ENCODE data around the gene TXNDC11. TPM values are rescaled to one million over a fixed set of nuclear protein-coding genes. Genes with fewer than 3 reads are reported as not detected.

The TXNDC11 gene
- total and polyA plus RNA-seq, 3 experiments from 2014 or later = 32.8 to 57.8 (median 38.8) TPM

DNA sequence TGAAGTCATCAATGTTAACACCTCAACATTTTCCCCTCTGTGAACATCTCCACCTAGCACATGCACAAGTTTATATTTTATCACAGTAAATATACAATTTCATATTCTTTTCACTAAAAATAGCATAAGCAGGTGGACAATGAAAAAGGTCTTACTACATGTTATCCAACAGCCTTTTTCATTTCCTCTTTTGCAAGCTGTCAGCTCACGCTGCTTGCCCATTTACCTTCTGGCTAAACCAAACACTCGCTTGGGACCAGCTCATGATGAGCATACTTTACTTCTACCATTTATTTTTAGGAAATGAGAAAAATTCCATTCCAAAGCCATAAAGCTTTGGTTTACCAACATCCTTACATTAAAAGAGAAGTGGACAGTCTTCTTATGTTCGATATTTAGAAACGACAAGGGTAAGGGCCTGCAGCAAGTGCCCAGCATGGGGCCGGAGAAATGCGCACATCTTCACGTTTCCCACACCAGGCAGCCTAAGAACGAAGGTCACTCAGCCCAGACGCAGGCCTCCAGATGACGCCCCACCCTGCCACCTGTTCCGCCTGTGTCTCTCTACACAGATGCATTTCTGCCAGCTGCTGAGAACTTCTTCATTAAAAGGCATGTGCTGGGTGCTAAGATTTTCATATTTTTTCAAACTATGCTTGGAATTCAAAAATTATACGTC lies 60.5 kb downstream of the TXNDC11 start:
- Mint-ChIP-seq H3K4me3 (peak overlapping the region in 3 of 7 donors; percentile 38 to 56 (median 47)), H3K27me3 (no peaks in the 10 kb centered on the region), H3K36me3 (peaks cover 16 to 94% (median 35%) of the 10 kb centered on the region in 3 donors), H3K4me1 (peaks cover 29 to 58% (median 33%) of the 10 kb centered on the region in 3 donors), H3K27ac (peak overlapping the region in 7 of 8 donors; percentile 53 to 85 (median 79)), H3K9me3 (no peaks in the 10 kb centered on the region)
- H3K36me3 ChIP-seq (ENCODE audit: insufficient read depth, low read length) = peaks cover 46% of the 10 kb centered on the region
- POLR2A ChIA-PET = no interaction called here
- no peaks in the 10 kb centered on the region for H3K27me3 ChIP-seq (ENCODE audit: insufficient read depth, low read length, poor library complexity, severe bottlenecking)
- no peak for DNase-seq
- peaks cover 24% of the 10 kb centered on the region for H3K4me1 ChIP-seq (ENCODE audit: insufficient read depth, low read length)
- CTCF ChIA-PET = interaction anchor here (1.1 kb wide), 1 partner anchor 33 kb away, joined by 3 read pairs; no protein-coding TSS in a partner anchor
- no peak overlapping the region for H3K4me3 ChIP-seq (ENCODE audit: low read length)
- H3K27ac ChIP-seq (ENCODE audit: low read depth, low read length) = no peak overlapping the region
- no peaks in the 10 kb centered on the region for H3K9me3 ChIP-seq (ENCODE audit: low read length)

GRCh38 chr16:11681556-11681955 lies 61.1 kb downstream of the TXNDC11 start:
- H3K36me3 ChIP-seq (ENCODE audit: insufficient read depth, low read length) = peaks cover 52% of the 10 kb centered on the region
- H3K27me3 Mint-ChIP-seq = no peaks in the 10 kb centered on the region
- peaks cover 24% of the 10 kb centered on the region for H3K4me1 ChIP-seq (ENCODE audit: insufficient read depth, low read length)
- no peak overlapping the region for H3K4me3 ChIP-seq (ENCODE audit: low read length)
- ChIA-PET CTCF (interaction anchor here (1.1 kb wide), 1 partner anchor 33 kb away, joined by 3 read pairs; no protein-coding TSS in a partner anchor), POLR2A (no interaction called here)
- H3K36me3 Mint-ChIP-seq = peaks cover 11 to 94% (median 35%) of the 10 kb centered on the region in 3 donors
- no peak for DNase-seq
- H3K9me3 Mint-ChIP-seq = no peaks in the 10 kb centered on the region
- no peaks in the 10 kb centered on the region for H3K9me3 ChIP-seq (ENCODE audit: low read length)
- peaks cover 29 to 62% (median 33%) of the 10 kb centered on the region in 3 donors for H3K4me1 Mint-ChIP-seq
- H3K27ac ChIP-seq (ENCODE audit: low read depth, low read length) = no peak overlapping the region
- H3K4me3 Mint-ChIP-seq = peak overlapping the region in 4 of 7 donors; percentile 14 to 56 (median 42)
- peak overlapping the region; percentile 53 to 85 (median 80) for H3K27ac Mint-ChIP-seq
- no peaks in the 10 kb centered on the region for H3K27me3 ChIP-seq (ENCODE audit: insufficient read depth, low read length, poor library complexity, severe bottlenecking)

GRCh38 chr16:11679941-11680911 lies 62.4 kb downstream of the TXNDC11 start:
- H3K4me3 Mint-ChIP-seq = peak overlapping the region in 1 of 7 donors; percentile 26
- H3K4me1 Mint-ChIP-seq = peaks cover 32 to 70% (median 37%) of the 10 kb centered on the region in 3 donors
- H3K9me3 ChIP-seq (ENCODE audit: low read length) = no peaks in the 10 kb centered on the region
- H3K27me3 Mint-ChIP-seq = no peaks in the 10 kb centered on the region
- H3K9me3 Mint-ChIP-seq = no peaks in the 10 kb centered on the region
- peaks cover 24% of the 10 kb centered on the region for H3K4me1 ChIP-seq (ENCODE audit: insufficient read depth, low read length)
- POLR2A ChIA-PET = interaction anchor here (0.9 kb wide), 1 partner anchor 11 kb away, joined by 3 read pairs; no protein-coding TSS in a partner anchor
- peaks cover 45% of the 10 kb centered on the region for H3K36me3 ChIP-seq (ENCODE audit: insufficient read depth, low read length)
- no peak overlapping the region for H3K4me3 ChIP-seq (ENCODE audit: low read length)
- no peaks in the 10 kb centered on the region for H3K27me3 ChIP-seq (ENCODE audit: insufficient read depth, low read length, poor library complexity, severe bottlenecking)
- no peak overlapping the region for H3K27ac ChIP-seq (ENCODE audit: low read depth, low read length)
- peaks cover 11 to 93% (median 33%) of the 10 kb centered on the region in 3 donors for H3K36me3 Mint-ChIP-seq
- CTCF ChIA-PET = interaction anchor here (0.8 to 1.4 kb wide), 3 partner anchors 11 to 284 kb away, joined by 3 read pairs; no protein-coding TSS in a partner anchor
- DNase-seq = no peak
- H3K27ac Mint-ChIP-seq = peak overlapping the region in 7 of 8 donors; percentile 3 to 91 (median 80)

DNA sequence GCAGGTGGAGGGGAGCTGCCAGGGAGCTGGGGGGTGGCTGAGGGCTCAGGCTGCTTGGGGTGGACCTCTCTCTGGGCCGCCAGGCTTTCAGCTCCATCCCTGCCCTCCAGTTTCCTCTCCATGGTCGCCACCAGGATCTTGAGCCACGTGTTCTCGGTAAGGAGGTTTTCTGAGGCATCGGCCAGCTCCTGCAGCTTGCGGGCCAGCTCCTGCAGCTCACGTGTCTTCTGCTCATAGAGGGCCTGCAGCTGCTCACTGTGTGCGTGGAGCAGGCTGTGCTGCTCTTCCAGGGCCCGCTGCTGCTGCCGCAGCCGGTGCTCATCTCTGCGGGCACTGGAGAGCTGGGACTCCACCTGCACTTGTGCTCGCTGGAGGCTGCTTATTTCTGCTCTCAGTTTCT lies 63.4 kb downstream of the TXNDC11 start:
- peaks cover 38% of the 10 kb centered on the region for H3K36me3 ChIP-seq (ENCODE audit: insufficient read depth, low read length)
- ChIA-PET CTCF (interaction anchor here (1.3 to 1.6 kb wide), 2 partner anchors 271 to 284 kb away, joined by 3 to 6 read pairs; no protein-coding TSS in a partner anchor), POLR2A (interaction anchor here (0.9 kb wide), 1 partner anchor 10 kb away, joined by 3 read pairs; no protein-coding TSS in a partner anchor)
- Mint-ChIP-seq H3K36me3 (peaks cover 8 to 84% (median 30%) of the 10 kb centered on the region in 3 donors), H3K27ac (peak overlapping the region in 2 of 8 donors; percentile 84 to 91), H3K4me1 (peaks cover 34 to 79% (median 35%) of the 10 kb centered on the region in 3 donors), H3K4me3 (no peak overlapping the region), H3K9me3 (no peaks in the 10 kb centered on the region), H3K27me3 (no peaks in the 10 kb centered on the region)
- H3K9me3 ChIP-seq (ENCODE audit: low read length) = no peaks in the 10 kb centered on the region
- H3K4me3 ChIP-seq (ENCODE audit: low read length) = no peak overlapping the region
- H3K27me3 ChIP-seq (ENCODE audit: insufficient read depth, low read length, poor library complexity, severe bottlenecking) = no peaks in the 10 kb centered on the region
- H3K4me1 ChIP-seq (ENCODE audit: insufficient read depth, low read length) = peaks cover 24% of the 10 kb centered on the region
- peak in 1 of 5 donors; percentile 26 for DNase-seq
- H3K27ac ChIP-seq (ENCODE audit: low read depth, low read length) = no peak overlapping the region

GRCh38 chr16:11677959-11678881 lies 64.4 kb downstream of the TXNDC11 start:
- POLR2A ChIA-PET = no interaction called here

DNA sequence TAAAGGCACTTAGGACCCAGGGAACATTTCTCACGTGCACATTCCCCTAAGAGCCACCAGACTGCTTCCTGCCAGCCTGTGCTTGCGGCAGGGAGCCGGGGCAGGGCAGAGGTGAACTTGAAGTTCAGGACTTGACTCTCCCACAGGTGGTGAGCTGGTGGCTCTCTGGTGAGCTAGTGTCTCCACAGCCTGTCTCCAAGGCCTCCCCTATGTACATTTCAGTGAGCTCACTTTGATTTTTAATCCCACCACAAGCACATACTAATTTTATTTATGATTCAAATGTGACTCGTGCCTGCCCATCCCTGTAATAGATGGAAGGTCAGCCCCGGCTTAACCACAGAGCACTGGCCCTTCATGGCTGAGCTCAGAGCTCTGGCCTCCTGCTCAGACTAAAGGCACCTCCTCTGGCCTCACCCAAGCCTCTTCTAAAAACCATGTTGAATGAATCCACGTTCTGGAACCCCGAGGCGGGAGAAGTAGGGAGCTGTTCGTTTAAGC lies 65.2 kb downstream of the TXNDC11 start:
- ChIA-PET POLR2A (no interaction called here), CTCF (interaction anchor here (1.2 kb wide), 1 partner anchor 120 kb away, joined by 3 read pairs; no protein-coding TSS in a partner anchor)
- peaks cover 33% of the 10 kb centered on the region for H3K4me1 ChIP-seq (ENCODE audit: insufficient read depth, low read length)
- H3K27ac ChIP-seq (ENCODE audit: low read depth, low read length) = no peak overlapping the region
- H3K9me3 Mint-ChIP-seq = no peaks in the 10 kb centered on the region
- peaks cover 8 to 69% (median 21%) of the 10 kb centered on the region in 3 donors for H3K36me3 Mint-ChIP-seq
- H3K4me1 Mint-ChIP-seq = peaks cover 32 to 84% (median 39%) of the 10 kb centered on the region in 3 donors
- no peak overlapping the region for H3K4me3 ChIP-seq (ENCODE audit: low read length)
- no peaks in the 10 kb centered on the region for H3K27me3 Mint-ChIP-seq
- H3K9me3 ChIP-seq (ENCODE audit: low read length) = no peaks in the 10 kb centered on the region
- peaks cover 26% of the 10 kb centered on the region for H3K36me3 ChIP-seq (ENCODE audit: insufficient read depth, low read length)
- no peaks in the 10 kb centered on the region for H3K27me3 ChIP-seq (ENCODE audit: insufficient read depth, low read length, poor library complexity, severe bottlenecking)
- peak in 1 of 5 donors; percentile 24 for DNase-seq
- no peak overlapping the region for H3K4me3 Mint-ChIP-seq
- peak overlapping the region in 4 of 8 donors; percentile 27 to 81 (median 36) for H3K27ac Mint-ChIP-seq

More at GRCh38 chr16:11677959-11678881, 64.4 kb downstream of the TXNDC11 start:
- DNase-seq = peak in 1 of 5 donors; percentile 17
- H3K36me3 ChIP-seq (ENCODE audit: insufficient read depth, low read length) = peaks cover 33% of the 10 kb centered on the region
- Mint-ChIP-seq H3K36me3 (peaks cover 8 to 76% (median 26%) of the 10 kb centered on the region in 3 donors), H3K4me3 (peak overlapping the region in 3 of 7 donors; percentile 9 to 61 (median 12)), H3K27ac (peak overlapping the region in 6 of 8 donors; percentile 26 to 85 (median 59)), H3K4me1 (peaks cover 32 to 84% (median 36%) of the 10 kb centered on the region in 3 donors), H3K27me3 (no peaks in the 10 kb centered on the region), H3K9me3 (no peaks in the 10 kb centered on the region)
- peaks cover 29% of the 10 kb centered on the region for H3K4me1 ChIP-seq (ENCODE audit: insufficient read depth, low read length)
- no peaks in the 10 kb centered on the region for H3K27me3 ChIP-seq (ENCODE audit: insufficient read depth, low read length, poor library complexity, severe bottlenecking)
- no peak overlapping the region for H3K27ac ChIP-seq (ENCODE audit: low read depth, low read length)
- H3K4me3 ChIP-seq (ENCODE audit: low read length) = no peak overlapping the region
- CTCF ChIA-PET = interaction anchor here (1.6 kb wide), 1 partner anchor 270 kb away, joined by 6 read pairs; no protein-coding TSS in a partner anchor
- no peaks in the 10 kb centered on the region for H3K9me3 ChIP-seq (ENCODE audit: low read length)
